ENCODE results near the gene GADD45G. TPM values are rescaled to one million over a fixed set of nuclear protein-coding genes. Genes with fewer than 3 reads are reported as not detected.

GADD45G gene
- total and polyA plus RNA-seq, 10 of the 15 experiments (the other 5 are each of a cell fraction or from before 2014, with no cell fraction given) = 0.07 to 1.00 (median 0.29) TPM; not detected in 4

- TF ChIP-seq, protein P1, sequence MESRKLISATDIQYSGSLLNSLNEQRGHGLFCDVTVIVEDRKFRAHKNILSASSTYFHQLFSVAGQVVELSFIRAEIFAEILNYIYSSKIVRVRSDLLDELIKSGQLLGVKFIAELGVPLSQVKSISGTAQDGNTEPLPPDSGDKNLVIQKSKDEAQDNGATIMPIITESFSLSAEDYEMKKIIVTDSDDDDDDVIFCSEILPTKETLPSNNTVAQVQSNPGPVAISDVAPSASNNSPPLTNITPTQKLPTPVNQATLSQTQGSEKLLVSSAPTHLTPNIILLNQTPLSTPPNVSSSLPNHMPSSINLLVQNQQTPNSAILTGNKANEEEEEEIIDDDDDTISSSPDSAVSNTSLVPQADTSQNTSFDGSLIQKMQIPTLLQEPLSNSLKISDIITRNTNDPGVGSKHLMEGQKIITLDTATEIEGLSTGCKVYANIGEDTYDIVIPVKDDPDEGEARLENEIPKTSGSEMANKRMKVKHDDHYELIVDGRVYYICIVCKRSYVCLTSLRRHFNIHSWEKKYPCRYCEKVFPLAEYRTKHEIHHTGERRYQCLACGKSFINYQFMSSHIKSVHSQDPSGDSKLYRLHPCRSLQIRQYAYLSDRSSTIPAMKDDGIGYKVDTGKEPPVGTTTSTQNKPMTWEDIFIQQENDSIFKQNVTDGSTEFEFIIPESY (IDR thresholded peaks at IDR 0.05) = no peak
- no peak for TF ChIP-seq GATAD2B (conservative IDR thresholded peaks at IDR 0.05; ENCODE audit: low read depth)
- peak; percentile 96 for TF ChIP-seq RAD21 (IDR thresholded peaks at IDR 0.05; ENCODE audit: insufficient read depth, low read depth, low read length)
- TF ChIP-seq RAD51 (IDR thresholded peaks at IDR 0.05) = no peak
- no peak for TF ChIP-seq FOXK2 (IDR thresholded peaks at IDR 0.05)
- TF ChIP-seq, protein P2, sequence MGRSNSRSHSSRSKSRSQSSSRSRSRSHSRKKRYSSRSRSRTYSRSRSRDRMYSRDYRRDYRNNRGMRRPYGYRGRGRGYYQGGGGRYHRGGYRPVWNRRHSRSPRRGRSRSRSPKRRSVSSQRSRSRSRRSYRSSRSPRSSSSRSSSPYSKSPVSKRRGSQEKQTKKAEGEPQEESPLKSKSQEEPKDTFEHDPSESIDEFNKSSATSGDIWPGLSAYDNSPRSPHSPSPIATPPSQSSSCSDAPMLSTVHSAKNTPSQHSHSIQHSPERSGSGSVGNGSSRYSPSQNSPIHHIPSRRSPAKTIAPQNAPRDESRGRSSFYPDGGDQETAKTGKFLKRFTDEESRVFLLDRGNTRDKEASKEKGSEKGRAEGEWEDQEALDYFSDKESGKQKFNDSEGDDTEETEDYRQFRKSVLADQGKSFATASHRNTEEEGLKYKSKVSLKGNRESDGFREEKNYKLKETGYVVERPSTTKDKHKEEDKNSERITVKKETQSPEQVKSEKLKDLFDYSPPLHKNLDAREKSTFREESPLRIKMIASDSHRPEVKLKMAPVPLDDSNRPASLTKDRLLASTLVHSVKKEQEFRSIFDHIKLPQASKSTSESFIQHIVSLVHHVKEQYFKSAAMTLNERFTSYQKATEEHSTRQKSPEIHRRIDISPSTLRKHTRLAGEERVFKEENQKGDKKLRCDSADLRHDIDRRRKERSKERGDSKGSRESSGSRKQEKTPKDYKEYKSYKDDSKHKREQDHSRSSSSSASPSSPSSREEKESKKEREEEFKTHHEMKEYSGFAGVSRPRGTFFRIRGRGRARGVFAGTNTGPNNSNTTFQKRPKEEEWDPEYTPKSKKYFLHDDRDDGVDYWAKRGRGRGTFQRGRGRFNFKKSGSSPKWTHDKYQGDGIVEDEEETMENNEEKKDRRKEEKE (IDR thresholded peaks at IDR 0.05) = no peak
- TF ChIP-seq CTCF (IDR thresholded peaks at IDR 0.05 in 2 of 3, conservative IDR thresholded peaks at IDR 0.05 in 1 of 3; ENCODE audit: control insufficient read depth in 2 of 3, extremely low read depth in 1 of 3, insufficient read depth in 1 of 3, low read depth in 3 of 3, low read length in 3 of 3) = peak; percentile 73 to 91 (median 90)
- TF ChIP-seq TAF1 (IDR thresholded peaks at IDR 0.05; ENCODE audit: borderline replicate concordance, low read depth, low read length) = no peak
- TF ChIP-seq SREBF2 (IDR thresholded peaks at IDR 0.05; ENCODE audit: low read length) = no peak
- TF ChIP-seq MTA3 (IDR thresholded peaks at IDR 0.05; ENCODE audit: borderline replicate concordance, low read length) = no peak
- no peak for TF ChIP-seq ZNF592 (IDR thresholded peaks at IDR 0.05)
- TF ChIP-seq KLF5 (IDR thresholded peaks at IDR 0.05; ENCODE audit: partially characterized antibody) = no peak
- TF ChIP-seq, protein P3, sequence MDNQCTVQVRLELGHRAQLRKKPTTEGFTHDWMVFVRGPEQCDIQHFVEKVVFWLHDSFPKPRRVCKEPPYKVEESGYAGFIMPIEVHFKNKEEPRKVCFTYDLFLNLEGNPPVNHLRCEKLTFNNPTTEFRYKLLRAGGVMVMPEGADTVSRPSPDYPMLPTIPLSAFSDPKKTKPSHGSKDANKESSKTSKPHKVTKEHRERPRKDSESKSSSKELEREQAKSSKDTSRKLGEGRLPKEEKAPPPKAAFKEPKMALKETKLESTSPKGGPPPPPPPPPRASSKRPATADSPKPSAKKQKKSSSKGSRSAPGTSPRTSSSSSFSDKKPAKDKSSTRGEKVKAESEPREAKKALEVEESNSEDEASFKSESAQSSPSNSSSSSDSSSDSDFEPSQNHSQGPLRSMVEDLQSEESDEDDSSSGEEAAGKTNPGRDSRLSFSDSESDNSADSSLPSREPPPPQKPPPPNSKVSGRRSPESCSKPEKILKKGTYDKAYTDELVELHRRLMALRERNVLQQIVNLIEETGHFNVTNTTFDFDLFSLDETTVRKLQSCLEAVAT (IDR thresholded peaks at IDR 0.05) = no peak
- TF ChIP-seq, protein P4, sequence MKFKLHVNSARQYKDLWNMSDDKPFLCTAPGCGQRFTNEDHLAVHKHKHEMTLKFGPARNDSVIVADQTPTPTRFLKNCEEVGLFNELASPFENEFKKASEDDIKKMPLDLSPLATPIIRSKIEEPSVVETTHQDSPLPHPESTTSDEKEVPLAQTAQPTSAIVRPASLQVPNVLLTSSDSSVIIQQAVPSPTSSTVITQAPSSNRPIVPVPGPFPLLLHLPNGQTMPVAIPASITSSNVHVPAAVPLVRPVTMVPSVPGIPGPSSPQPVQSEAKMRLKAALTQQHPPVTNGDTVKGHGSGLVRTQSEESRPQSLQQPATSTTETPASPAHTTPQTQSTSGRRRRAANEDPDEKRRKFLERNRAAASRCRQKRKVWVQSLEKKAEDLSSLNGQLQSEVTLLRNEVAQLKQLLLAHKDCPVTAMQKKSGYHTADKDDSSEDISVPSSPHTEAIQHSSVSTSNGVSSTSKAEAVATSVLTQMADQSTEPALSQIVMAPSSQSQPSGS (IDR thresholded peaks at IDR 0.05; ENCODE audit: low read length) = no peak
- TF ChIP-seq MTA2 (IDR thresholded peaks at IDR 0.05; ENCODE audit: low read depth) = no peak
- no peak for TF ChIP-seq POLR2A (IDR thresholded peaks at IDR 0.05; ENCODE audit: low read depth, low read length)
Measured at GRCh38 chr9:89597711-89598362, 7.0 kb upstream of the GADD45G start (continued).

Measured in GM12878 (cell line).